OCI-LY1 (cell line): ENCODE measurements around the gene MAN1C1.
"Not testable (repeated sequence)": the region's sequence is repeated elsewhere in the genome, so short reads cannot be mapped to it uniquely, and the experiment has no call there.

Experiments
- H2AFZ ChIP-seq: fragments of 200-600 bp; sonication (generic), shearing (Covaris generic); 2 replicates; pipeline ENCODE4 v1.6.0; 2014; ENCODE audit warnings: antibody characterized with exemption, mild to moderate bottlenecking, low read length
- H3F3A ChIP-seq: fragments of 200-600 bp; sonication (generic), shearing (Covaris generic); 2 replicates; pipeline ENCODE4 v1.6.0; 2014; ENCODE audit warnings: mild to moderate bottlenecking, antibody characterized with exemption, low read length, moderate library complexity; ENCODE audit not compliant: insufficient read depth
- H3K27ac ChIP-seq: fragments of 200-600 bp; sonication (generic); 2 replicates; pipeline ENCODE4 v1.5.1; 2014; ENCODE audit warnings: low read length, mixed run types, mild to moderate bottlenecking, low read depth; ENCODE audit not compliant: poor library complexity, severe bottlenecking
- H3K27me3 ChIP-seq: fragments of 200-600 bp; sonication (generic); 2 replicates; pipeline ENCODE4 v1.6.0; 2014; ENCODE audit warnings: antibody characterized with exemption, mild to moderate bottlenecking, low read length, moderate library complexity; ENCODE audit not compliant: insufficient read depth
- H3K36me3 ChIP-seq: fragments of 200-600 bp; sonication (generic); 2 replicates; pipeline ENCODE4 v1.6.1; 2014; ENCODE audit warnings: mild to moderate bottlenecking, antibody characterized with exemption, low read length, moderate library complexity, mixed read lengths; ENCODE audit not compliant: insufficient read depth
- H3K4me1 ChIP-seq: fragments of 200-600 bp; sonication (generic); 2 replicates; pipeline ENCODE4 v1.5.1; 2014; ENCODE audit warnings: mild to moderate bottlenecking, low read length, moderate library complexity; ENCODE audit not compliant: insufficient read depth, severe bottlenecking
- H3K4me2 ChIP-seq: fragments of 200-600 bp; sonication (generic), shearing (Covaris generic); 2 replicates; pipeline ENCODE4 v1.6.1; 2014; ENCODE audit warnings: low read length
- H3K4me3 ChIP-seq: fragments of 200-600 bp; sonication (generic); 2 replicates; pipeline ENCODE4 v1.5.1; 2014; ENCODE audit warnings: low read length, low read depth, mild to moderate bottlenecking, mixed read lengths; ENCODE audit not compliant: poor library complexity, severe bottlenecking
- H3K79me2 ChIP-seq: fragments of 200-600 bp; shearing (Covaris generic); 2 replicates; pipeline ENCODE4 v1.6.1; 2016; ENCODE audit warnings: mixed run types, low read length, mixed read lengths; ENCODE audit not compliant: insufficient read depth
- H3K9ac ChIP-seq: fragments of 200-600 bp; sonication (generic), shearing (Covaris generic); 2 replicates; pipeline ENCODE4 v1.6.1; 2014; ENCODE audit warnings: mild to moderate bottlenecking, low read length, mixed read lengths
- H3K9me2 ChIP-seq: fragments of 200-600 bp; sonication (generic), shearing (Covaris generic); 2 replicates; pipeline ENCODE4 v1.6.1; 2014; ENCODE audit warnings: low read depth, mild to moderate bottlenecking, low read length, mixed read lengths
- H3K9me3 ChIP-seq: fragments of 200-600 bp; shearing (Covaris generic); 2 replicates; pipeline ENCODE4 v1.6.1; 2014; ENCODE audit warnings: low read length, mixed read lengths
- H4K20me1 ChIP-seq: fragments of 200-600 bp; sonication (generic), shearing (Covaris generic); 2 replicates; pipeline ENCODE4 v1.6.0; 2016; ENCODE audit warnings: mild to moderate bottlenecking, low read length; ENCODE audit not compliant: insufficient read depth
- EZH2 ChIP-seq: fragments of 200-600 bp; sonication (generic), shearing (Covaris generic); IDR thresholded peaks from 2 replicates; pipeline ENCODE4 v1.8.0; 2017; ENCODE audit warnings: borderline replicate concordance, mixed run types, mild to moderate bottlenecking, antibody characterized with exemption, low read length, moderate library complexity, mixed read lengths
- TF ChIP-seq, protein P1 (sequence below): fragments of 200-600 bp; sonication (generic), shearing (Covaris generic); IDR thresholded peaks from 2 replicates; pipeline ENCODE4 v1.5.1; 2017; ENCODE audit warnings: mild to moderate bottlenecking, antibody characterized with exemption, low read length, moderate library complexity, mixed read lengths

MAN1C1 gene

GRCh38 chr1:25586181-25586588 lies 30.4 kb upstream of the MAN1C1 start:
- TF ChIP-seq, protein P1, sequence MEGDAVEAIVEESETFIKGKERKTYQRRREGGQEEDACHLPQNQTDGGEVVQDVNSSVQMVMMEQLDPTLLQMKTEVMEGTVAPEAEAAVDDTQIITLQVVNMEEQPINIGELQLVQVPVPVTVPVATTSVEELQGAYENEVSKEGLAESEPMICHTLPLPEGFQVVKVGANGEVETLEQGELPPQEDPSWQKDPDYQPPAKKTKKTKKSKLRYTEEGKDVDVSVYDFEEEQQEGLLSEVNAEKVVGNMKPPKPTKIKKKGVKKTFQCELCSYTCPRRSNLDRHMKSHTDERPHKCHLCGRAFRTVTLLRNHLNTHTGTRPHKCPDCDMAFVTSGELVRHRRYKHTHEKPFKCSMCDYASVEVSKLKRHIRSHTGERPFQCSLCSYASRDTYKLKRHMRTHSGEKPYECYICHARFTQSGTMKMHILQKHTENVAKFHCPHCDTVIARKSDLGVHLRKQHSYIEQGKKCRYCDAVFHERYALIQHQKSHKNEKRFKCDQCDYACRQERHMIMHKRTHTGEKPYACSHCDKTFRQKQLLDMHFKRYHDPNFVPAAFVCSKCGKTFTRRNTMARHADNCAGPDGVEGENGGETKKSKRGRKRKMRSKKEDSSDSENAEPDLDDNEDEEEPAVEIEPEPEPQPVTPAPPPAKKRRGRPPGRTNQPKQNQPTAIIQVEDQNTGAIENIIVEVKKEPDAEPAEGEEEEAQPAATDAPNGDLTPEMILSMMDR, result no peak
- no peak for TF ChIP-seq EZH2
- Histone ChIP-seq H4K20me1 (no peaks in the 10 kb centered on the region), H2AFZ (no peak overlapping the region), H3F3A (no peaks in the 10 kb centered on the region), H3K4me2 (no peak overlapping the region), H3K4me3 (no peak overlapping the region), H3K27me3 (no peaks in the 10 kb centered on the region), H3K9me2 (no peaks in the 10 kb centered on the region), H3K27ac (no peak overlapping the region), H3K79me2 (no peaks in the 10 kb centered on the region), H3K9me3 (no peaks in the 10 kb centered on the region), H3K4me1 (peaks cover 10% of the 10 kb centered on the region), H3K36me3 (no peaks in the 10 kb centered on the region), H3K9ac (no peak overlapping the region)

GRCh38 chr1:25587290-25587689 lies 29.3 kb upstream of the MAN1C1 start:
- Histone ChIP-seq H3K4me2 (no peak overlapping the region), H3K9me2 (no peaks in the 10 kb centered on the region), H3K9me3 (no peaks in the 10 kb centered on the region), H3K27me3 (no peaks in the 10 kb centered on the region), H4K20me1 (no peaks in the 10 kb centered on the region), H3K27ac (no peak overlapping the region), H2AFZ (no peak overlapping the region), H3K4me3 (no peak overlapping the region), H3K36me3 (no peaks in the 10 kb centered on the region), H3F3A (no peaks in the 10 kb centered on the region), H3K4me1 (peaks cover 10% of the 10 kb centered on the region), H3K9ac (no peak overlapping the region), H3K79me2 (no peaks in the 10 kb centered on the region)
- no peak for TF ChIP-seq EZH2
- TF ChIP-seq, protein P1, result no peak

- not testable (repeated sequence) for H3K4me1 ChIP-seq, H3K4me3 ChIP-seq, H3K9me3 ChIP-seq, H3K4me2 ChIP-seq, H2AFZ ChIP-seq, H3K9ac ChIP-seq, H3K27ac ChIP-seq, H3K9me2 ChIP-seq, H3K79me2 ChIP-seq, H3K27me3 ChIP-seq, H3F3A ChIP-seq, H4K20me1 ChIP-seq, H3K36me3 ChIP-seq
These were observed 28.4 kb upstream of the MAN1C1 start for GRCh38 chr1:25588224-25588623.

- H2AFZ ChIP-seq, H4K20me1 ChIP-seq, H3K27ac ChIP-seq, H3K4me2 ChIP-seq, H3K4me3 ChIP-seq, H3K9me2 ChIP-seq, H3K9ac ChIP-seq, H3K4me1 ChIP-seq, H3F3A ChIP-seq, H3K79me2 ChIP-seq, H3K9me3 ChIP-seq, H3K27me3 ChIP-seq, H3K36me3 ChIP-seq: not testable (repeated sequence)
These were observed 27.8 kb upstream of the MAN1C1 start for GRCh38 chr1:25588786-25589185.
